A549 treated with GW870086 at 1 μM for 4 hours (cell line): Measurements from ENCODE around the gene NXPE4. TPM values are rescaled to one million over a fixed set of nuclear protein-coding genes. Genes with fewer than 3 reads are reported as not detected.

Experiments
- total RNA-seq: library from RNA; stranded (reverse); fragments of 200-300 nt; extraction: Qiagen RNA extraction; gene quantifications from 5 replicates; pipeline ENCODE4 v1.2.3, GENCODE V29; 2022; ENCODE audit warnings: low read depth

NXPE4 gene
- total RNA-seq = not detected in 5 replicates

DNA sequence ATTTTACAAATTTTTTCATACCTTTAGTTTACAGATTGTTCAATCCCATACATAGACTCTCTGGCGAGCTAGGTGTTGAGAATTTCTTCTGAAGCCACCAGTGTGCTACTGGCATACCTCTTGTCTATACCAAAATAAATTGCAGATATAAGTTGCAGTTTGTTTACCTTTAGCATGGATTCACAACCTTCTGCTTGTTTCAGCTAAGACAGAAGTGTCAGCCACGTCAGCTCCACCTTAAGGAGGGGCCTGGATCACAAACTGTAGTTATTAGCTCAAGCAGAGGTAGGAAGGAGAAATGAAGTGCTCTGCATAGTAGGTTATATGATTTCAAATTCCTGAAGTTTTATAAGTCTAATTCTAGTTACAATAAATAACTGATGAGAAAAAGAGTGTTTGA, at the start of gene NXPE4:
Gene NXPE4 (minus strand): TSS at position 216 of the 400 bp plus-strand sequence. CDS start 1,027 bp downstream, outside the sequence.

DNA sequence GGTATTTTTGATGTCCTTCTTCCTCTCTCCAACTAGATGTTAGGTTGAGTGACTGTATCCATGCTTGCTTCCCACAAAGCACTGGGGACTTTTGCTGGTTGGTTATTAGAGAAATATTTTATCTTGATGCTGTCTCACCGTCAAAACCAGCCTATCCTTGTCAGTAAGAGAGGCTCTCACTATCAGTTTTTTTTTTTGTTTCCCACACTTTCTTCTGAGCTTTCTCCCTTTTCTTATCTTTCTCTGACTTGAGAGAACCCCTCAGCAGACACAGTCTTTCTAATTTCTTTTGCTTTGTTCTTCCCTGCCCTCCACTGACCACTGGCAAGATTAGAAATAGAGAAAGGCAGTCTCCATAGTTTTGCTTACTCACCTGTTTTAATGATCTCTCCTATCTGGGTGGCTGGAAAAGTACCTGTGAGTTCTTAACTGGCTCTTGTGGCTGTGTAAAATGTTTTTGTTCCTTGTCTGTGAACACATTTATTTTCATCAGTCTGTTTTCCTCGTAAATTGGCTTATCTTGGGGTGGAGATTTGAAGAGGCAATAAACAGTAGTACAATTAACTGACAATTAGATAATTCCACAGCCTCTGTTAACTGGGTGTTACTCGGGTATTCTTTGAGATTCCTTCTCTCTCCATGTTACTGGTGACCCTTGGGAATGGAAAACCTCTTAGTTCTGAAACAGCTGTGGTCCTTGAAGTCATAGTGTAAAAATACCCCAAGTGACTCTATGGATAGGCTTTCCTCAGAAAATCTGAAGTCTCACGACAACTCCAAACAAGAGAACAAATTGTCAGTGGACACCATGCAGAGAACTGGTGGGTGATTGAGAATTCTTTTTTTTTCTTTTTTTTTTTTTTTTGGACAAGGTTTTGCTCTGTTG, 35.9 kb downstream of the NXPE4 start, which contains the start of gene NXPE1:
Gene NXPE1 (minus strand): TSS at position 457 of the 886 bp plus-strand sequence. CDS start 8,680 bp downstream, outside the sequence.

Other genes starting within 250 kb of the NXPE4 start
- 2.0 to 5.4 TPM (median 3.7 TPM) in 5 replicates for gene C11orf71, start 195.3 kb downstream of the NXPE4 start, total RNA-seq
- 19.0 to 30.0 TPM (median 26.7 TPM) in 5 replicates for gene RBM7, start 195.1 kb downstream of the NXPE4 start, total RNA-seq
- gene REXO2, start 156.3 kb downstream of the NXPE4 start, total RNA-seq = 100 to 112 TPM (median 109 TPM) in 5 replicates
- not detected in 5 replicates for gene NXPE1, start 35.9 kb downstream of the NXPE4 start, total RNA-seq
- gene NXPE2, start 82.7 kb upstream of the NXPE4 start, total RNA-seq = not detected in 5 replicates